Measurements from ENCODE around the gene KAT5.

- TF ChIP-seq CTCF (IDR thresholded peaks at IDR 0.05) (no peak), POLR2AphosphoS5 (IDR thresholded peaks at IDR 0.05) (no peak)
These were observed 3.6 kb upstream of the KAT5 start for GRCh38 chr11:65708451-65708850.
